GM21717 (cell line): ENCODE measurements around the gene CNOT11.

Experiments used
- ATAC-seq: cut with Tn5 transposase; IDR thresholded peaks from one replicate; pipeline ENCODE4 v1.9.1; 2021; ENCODE audit warnings: mild to moderate bottlenecking, moderate library complexity; ENCODE audit not compliant: unreplicated experiment

CNOT11 gene

DNA sequence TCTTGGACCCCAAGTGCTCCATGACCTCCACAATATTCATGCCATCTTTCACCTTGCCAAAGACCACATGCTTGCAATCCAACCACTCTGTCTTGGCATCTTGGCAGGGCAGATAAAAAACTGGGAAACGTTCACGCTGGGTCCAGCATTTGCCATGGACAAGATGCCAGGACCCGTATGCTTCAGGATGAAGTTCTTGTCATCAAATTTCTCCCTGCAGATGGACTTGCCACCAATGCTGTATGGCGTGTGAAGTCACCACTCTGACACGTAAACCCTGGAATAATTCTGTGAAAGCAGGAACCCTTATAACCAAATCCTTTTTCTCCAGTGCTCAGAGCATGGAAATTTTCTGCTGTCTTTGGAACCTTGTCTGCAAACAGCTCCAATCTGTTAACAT lies 21.5 kb downstream of the CNOT11 start:
- ATAC-seq: no peak

GRCh38 chr2:101277111-101277510 lies 24.4 kb downstream of the CNOT11 start:
- no peak for ATAC-seq

DNA sequence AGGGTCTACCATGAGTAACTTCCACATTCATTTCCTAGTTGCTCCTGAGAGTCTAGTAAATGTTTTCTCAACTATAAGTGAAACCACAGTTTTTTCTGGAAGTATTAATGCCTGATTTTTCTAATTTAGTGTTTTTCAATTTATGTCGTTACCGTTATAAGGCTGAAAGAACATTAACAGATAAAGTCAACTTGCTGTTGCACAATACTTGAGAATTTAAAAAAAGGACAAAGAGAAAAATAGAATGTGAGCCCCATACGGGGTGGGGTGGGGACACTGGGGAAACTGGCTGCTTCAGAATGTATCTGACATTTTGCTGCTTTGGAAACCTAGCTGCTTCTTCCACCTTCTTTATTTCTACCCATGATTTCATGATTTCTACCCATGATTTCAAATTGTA lies 26.2 kb downstream of the CNOT11 start:
- ATAC-seq: no peak

GRCh38 chr2:101281482-101281881 lies 28.8 kb downstream of the CNOT11 start:
- no peak for ATAC-seq

GRCh38 chr2:101282980-101283379 lies 30.3 kb downstream of the CNOT11 start:
- no peak for ATAC-seq

- ATAC-seq: no peak
Measured at GRCh38 chr2:101286684-101287083, 34.0 kb downstream of the CNOT11 start.

DNA sequence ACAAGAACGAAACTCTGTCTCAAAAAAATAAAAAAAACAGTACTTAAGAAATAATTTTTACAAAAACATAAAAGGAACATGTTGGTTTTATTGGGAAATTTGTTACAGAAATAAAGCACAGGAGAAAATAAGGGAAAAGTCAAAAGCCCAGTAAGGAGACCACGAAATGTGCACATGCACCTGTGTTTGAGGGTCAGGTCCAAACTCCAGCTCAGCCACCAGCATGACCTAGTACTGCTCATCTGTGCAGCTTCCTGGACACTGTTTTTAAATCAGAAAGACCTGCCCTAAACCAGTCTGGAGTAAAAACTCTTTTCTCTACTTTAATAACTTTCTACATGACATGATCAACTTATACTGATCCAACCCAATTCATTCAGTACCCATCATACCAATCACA lies 34.6 kb downstream of the CNOT11 start:
- no peak for ATAC-seq

- ATAC-seq: no peak
Measured at GRCh38 chr2:101290711-101291110, 38.0 kb downstream of the CNOT11 start.

GRCh38 chr2:101291973-101292372 lies 39.3 kb downstream of the CNOT11 start:
- ATAC-seq: no peak

DNA sequence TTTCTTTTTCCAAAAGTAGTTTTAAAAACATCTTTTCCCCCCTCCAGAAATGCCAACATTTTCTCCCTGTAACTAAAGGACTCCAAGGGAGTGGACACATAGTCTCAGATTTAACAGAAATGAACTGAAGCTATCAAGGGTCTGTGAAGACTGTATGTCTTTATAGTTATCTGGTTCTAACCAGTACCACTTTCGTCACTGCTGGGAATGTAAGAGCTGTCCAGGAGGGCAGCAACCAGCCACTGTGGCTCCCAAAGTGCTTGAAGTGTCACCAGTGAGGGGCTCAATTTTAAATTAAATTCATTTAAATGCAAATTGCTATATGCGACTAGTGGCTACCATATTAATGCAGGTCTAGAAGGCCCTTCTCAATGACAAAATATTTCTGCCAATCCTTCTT lies 40.9 kb downstream of the CNOT11 start:
- no peak for ATAC-seq

GRCh38 chr2:101294861-101295260 lies 42.2 kb downstream of the CNOT11 start:
- no peak for ATAC-seq

DNA sequence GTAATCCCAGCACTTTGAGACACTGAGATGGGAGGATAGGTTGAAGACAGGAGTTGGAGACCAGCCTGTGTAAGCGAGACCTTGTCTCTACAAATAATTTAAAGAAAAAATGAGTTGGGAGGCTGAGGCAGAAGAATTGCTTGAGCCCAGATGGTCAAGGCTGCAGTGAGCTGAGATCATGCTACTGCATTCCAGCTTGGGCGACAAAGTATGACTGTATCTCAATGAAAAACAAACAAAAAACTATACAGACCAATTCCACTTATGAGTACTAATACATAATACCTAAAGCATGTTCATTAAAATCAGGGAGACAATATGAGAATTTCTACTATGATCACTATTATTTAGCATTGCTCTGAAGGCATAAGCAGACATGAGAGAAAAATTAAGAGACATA lies 43.2 kb downstream of the CNOT11 start:
- no peak for ATAC-seq

- no peak for ATAC-seq
Measured at GRCh38 chr2:101296371-101296770, 43.7 kb downstream of the CNOT11 start.

GRCh38 chr2:101297383-101297782 lies 44.7 kb downstream of the CNOT11 start:
- ATAC-seq: no peak

DNA sequence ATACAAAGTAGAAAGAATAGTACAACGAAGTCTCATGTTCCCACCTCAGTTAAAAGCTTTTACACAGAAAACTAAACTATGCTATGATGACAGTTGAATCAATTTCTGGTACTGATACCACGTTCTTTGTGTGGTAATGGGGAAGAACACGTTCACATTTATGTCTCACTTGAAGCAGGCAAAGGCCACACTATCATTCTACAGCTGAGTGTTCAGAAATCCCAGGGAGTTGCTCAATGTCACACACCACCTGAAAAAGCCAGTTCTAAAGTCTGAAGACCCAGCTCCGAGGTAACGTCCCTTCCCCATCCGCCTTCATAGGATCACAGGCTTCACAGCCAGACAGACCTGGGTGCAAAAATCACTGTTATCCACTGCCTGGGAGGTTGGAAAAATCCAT lies 46.9 kb downstream of the CNOT11 start:
- no peak for ATAC-seq

DNA sequence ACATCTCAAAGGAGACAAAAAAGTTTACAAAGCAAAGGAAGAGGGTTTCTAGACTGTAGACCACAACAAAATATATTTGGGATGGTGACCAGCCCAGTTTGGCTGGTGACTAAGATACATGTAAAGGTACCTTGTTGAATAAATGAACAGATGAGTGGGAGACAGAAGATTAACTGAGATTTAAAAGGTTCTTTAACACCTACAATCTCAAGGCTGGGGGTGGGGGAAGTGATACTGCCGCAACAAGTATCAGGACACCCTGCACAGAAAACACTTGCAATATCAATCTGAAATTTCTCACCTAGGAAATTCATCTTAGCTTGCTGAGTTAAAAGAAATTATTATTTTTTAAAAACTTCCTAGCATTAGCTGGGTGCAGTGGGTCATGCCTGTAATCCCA lies 47.5 kb downstream of the CNOT11 start:
- no peak for ATAC-seq

DNA sequence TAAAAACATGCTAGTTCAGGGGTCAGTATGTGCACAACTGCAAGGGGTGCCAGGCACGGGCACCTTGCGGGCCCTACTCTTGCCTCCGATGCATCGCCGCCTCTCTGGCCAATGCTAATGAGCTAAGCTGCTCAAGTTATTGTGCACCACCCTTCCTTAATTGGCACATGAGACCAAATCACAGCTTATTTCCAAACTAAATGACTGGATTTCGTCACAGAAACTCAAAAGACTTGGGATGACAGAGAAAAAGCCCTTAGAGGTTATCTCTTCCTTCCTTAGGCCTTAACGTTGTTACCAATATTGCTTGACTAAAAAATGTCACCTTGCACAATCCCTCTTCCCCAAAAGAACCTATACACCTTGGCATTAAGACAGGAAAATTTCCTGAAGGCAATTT lies 48.1 kb downstream of the CNOT11 start:
- no peak for ATAC-seq

GRCh38 chr2:101302016-101302415 lies 49.3 kb downstream of the CNOT11 start:
- no peak for ATAC-seq

- ATAC-seq: no peak
Measured at GRCh38 chr2:101303688-101304087, 51.0 kb downstream of the CNOT11 start.

GRCh38 chr2:101305035-101305434 lies 52.3 kb downstream of the CNOT11 start:
- ATAC-seq: no peak

- no peak for ATAC-seq
Measured at GRCh38 chr2:101305492-101306078, 52.9 kb downstream of the CNOT11 start.

DNA sequence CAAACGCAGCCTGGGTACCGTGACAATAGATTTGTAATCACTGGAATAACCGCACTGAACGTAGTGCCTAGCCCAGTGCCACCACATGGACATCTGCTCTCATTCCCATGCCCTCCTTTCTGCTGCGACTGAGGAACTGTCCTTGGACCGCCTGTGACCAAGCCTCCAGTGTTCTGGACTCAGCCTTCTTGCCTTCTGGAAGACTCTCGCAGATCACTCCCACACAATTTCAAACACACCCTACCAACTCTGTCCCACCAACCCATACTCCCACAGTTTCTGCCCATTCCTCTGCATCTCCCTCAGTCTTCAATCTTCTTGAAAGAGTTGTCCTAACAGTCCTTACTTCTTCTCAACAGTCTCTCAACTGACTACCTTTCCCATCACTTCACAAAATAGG lies 53.7 kb downstream of the CNOT11 start:
- ATAC-seq: peak; percentile 5

DNA sequence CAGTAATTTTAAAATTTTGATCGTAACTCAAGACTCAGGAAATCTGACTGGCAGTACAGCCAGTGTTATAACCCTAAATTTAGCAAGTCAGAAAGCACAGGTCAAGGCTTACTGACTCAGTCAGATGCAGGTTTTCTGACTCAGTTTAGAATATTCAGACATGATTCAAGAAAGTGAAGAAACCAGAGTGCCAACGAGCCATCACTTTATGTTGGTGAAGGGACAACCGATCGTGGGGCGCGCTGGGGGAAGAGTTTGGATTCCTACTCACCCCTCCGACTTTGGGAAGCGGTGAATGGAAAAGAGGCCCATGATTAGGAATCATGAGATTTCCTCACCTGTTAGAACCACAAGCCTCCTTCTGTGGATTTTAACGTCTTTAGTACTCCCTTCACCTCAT lies 54.8 kb downstream of the CNOT11 start:
- no peak for ATAC-seq
